Fibroblast of upper back skin (primary cell): ENCODE measurements around the gene NOP14.
A peak's percentile ranks its signal among the peaks of the same experiment; 100 is the strongest.
"Not testable (repeated sequence)": the region's sequence is repeated elsewhere in the genome, so short reads cannot be mapped to it uniquely, and the experiment has no call there.

Experiments used
- DNase-seq: peaks from one replicate; pipeline ENCODE4 v3.0.0-alpha.2; 2013

NOP14 gene

DNA sequence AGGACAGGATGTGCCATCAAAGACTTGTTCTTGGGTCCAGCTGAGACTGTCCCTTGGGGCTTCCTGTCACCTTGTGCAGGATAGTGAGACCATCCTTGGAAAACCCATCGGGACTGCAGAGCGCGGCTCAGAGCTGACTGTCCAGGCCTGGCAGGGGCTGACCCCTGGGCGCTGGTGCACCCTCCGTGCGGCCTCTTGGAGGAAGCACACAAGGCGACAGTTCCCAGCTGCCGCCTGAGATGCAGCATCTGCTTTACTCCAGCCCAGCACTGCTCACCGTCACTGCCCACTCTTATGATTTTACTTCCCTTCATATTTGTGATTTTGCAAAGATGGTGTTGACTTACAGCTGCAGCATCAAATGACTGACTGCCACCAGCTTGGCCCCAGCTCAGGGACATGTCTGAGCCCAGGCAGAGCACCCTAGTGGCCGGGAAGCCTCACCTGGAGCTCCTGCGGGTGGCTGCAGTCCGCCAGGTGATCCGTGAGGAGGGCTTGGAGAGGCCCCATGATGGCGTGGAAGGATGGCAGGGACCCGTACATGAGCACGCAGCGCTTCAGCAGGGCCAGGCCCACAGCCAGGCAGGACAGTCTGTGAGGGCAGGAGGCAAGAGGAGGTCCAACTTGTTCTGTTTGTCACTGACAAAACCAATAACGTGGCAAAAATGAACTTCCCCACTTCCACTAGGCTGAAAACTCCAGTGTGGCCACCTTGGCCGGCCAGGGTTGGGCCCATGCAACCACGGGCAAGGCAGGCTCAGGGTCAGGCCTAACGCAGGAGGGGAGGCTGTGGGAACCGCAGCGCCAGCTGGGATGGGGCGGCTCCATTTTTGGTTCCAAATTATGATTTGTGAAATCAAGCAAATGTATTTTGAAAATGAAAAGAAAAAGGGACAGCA is 21.8 kb downstream of the NOP14 start:
- DNase-seq, result no peak

DNA sequence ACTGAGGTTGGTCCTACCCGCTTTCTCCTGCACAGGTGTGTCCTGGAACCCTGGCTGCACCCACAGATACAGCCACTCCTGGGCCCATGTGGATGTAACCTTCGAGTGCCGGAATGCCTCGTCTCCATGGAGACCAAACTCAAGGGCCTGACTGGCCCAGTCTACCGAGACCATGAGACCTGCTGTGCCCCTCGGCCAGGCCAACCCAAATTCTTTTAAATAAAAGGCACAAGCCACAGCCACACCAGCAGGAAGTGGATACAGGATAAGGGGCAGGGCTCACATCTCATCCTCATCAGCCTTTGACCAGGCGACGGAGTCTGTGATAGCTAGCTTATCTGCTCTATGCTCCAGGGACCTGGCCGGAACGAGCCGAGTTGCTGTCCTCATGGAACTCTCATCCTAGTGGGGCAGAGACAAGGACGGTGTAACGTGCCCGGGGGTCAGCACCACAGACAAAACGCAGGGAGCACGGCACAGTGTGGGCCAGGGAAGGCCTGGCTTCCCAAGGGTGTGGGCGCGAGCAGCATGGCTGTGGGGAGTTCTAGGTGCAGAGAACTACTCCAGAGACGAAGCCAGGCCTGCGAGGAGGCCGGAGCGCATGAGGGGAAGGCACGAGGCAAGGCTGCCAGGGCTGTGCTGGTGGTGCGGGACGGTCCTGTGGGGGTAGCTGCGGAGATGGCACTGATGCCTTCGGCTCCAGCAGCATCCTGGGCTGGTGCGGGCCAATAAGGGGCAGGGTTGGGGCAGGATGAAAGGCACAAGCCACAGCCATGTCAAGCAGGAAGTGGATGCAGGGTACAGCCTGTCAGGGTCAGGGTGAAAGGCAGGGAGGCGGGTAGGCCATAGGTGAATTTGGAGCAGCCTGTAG is 22.7 kb downstream of the NOP14 start:
- no peak for DNase-seq

DNA sequence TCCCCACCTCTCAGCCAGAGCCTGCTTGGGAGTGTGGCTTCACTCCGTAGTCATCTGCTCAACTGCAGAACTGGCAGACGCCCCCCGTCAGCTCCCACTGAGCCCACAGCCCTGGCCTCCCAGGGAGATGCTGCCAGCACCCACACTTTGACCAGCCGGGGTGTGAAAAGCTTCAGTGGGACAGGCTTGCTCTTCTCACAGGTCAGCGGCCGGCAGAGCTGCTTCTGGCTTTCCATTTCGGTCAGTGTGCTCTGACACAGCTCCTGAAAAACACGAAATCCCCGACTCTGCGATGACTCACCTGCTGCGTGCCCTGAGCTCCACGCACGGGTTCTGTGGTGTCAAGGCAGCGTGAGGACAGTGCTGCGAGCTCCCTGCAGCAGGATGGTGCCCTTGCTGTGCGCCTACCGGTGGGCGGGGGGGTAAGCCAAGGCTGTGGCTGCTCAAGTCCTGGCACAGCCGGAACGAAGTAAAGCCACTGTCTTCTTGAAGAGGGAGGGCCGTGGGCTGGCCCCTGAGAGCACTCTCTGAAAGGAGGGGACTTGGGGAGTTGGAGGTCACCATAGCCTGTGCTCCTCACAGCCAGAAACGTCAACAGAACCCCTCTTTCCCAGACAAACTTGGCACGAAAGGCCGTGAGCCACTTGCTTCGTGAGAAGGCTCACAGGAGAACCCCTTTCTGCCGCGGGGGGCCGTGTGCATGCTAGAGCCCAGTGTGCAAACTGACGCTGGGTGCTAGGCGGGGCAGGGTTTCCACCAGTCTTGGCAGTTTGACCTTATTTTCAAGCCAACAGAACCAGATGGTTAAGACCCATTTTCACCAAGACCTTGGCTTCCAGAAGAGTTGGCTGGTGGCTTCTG is 23.6 kb downstream of the NOP14 start:
- DNase-seq, result no peak

DNA sequence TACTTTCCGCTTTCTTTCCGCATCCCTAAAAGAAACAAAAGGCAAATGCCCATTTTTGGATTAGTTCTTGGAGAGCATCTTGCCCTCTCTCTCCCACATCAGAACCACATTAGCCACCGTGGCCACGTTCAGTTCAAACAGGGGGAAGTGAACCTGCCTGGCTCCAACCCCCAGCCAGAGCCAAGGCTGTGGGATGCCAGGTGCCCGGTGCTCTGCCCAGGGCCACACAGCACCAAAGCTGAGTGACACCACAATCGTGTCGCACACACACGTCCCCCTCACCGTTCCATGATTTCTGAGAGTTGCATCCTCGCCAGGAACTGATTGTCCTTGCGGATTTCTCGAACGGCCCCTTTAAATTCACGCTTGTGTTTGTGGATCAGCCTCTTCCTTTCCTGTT is 24.3 kb downstream of the NOP14 start:
- no peak for DNase-seq

- not testable (repeated sequence) for DNase-seq
Observed at GRCh38 chr4:2938411-2938810, 24.8 kb downstream of the NOP14 start.

DNA sequence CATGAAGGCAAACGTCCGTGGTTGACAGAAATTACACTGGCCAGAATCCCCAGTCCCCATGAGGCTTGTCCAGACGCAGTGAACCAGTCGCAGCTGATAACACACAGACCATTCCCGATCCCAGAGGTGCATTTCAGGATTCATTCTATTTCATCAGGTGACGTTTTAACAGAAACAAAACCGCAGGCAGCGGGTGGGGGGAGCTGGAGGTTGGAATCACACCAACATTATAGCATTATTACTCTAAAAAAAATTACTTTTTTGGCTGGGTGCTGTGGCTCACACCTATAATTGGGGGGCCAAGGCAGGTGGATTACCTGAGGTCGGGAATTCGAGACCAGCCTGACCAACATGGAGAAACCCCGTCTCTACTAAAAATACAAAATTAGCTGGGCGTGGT is 25.2 kb downstream of the NOP14 start:
- DNase-seq, result no peak

- no peak for DNase-seq
Observed at GRCh38 chr4:2937146-2937857, 25.9 kb downstream of the NOP14 start.

- DNase-seq, result no peak
Observed at GRCh38 chr4:2936773-2937145, 26.4 kb downstream of the NOP14 start.

DNA sequence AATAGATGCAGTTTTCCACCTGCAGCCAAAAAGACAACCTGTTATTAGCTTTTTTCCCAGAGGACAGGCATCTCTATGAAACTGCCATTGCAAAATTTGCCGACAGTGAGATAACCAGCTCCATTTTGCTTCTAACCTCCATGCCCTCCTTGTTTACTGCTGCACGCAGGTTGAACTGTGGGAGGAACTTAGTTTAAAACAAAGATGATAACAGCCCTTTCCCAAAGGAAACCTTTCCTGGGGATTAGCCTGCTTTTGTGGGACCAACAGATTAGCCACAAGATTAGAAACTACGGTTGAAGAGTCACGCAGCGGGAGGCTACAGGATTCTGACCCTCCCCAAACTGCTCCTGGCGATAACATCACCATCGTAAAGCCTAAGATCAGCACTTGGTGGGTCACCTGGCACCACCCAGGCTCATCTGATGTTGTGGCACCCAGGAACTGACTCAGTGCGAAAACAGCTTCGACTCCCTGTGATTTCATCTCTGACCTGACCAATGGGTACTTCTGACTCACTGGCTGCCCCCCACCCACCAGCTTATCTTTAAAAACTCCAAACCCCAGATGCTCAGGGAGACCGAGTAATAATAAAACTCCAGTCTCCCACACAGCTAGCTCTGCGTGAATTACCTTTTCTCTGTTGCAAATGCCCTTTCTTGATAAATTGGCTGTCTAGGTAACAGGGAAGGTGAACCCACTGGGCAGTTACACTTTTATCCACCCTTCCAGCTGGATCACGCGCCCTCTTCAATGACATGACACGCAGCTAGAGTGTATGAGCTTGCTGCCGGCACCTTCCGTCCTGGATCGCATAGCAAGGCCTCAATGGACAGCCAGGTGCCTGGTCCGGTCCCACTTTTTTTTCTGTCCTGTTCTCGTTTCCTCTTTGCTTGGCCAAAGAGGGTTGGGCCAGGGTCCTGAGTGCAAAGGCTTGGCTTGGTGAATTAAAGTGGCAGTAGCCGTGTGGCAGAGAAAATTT is 27.2 kb downstream of the NOP14 start:
- no peak for DNase-seq

- DNase-seq, result peak; percentile 88
Observed at GRCh38 chr4:2934813-2935761, 28.1 kb downstream of the NOP14 start.

DNA sequence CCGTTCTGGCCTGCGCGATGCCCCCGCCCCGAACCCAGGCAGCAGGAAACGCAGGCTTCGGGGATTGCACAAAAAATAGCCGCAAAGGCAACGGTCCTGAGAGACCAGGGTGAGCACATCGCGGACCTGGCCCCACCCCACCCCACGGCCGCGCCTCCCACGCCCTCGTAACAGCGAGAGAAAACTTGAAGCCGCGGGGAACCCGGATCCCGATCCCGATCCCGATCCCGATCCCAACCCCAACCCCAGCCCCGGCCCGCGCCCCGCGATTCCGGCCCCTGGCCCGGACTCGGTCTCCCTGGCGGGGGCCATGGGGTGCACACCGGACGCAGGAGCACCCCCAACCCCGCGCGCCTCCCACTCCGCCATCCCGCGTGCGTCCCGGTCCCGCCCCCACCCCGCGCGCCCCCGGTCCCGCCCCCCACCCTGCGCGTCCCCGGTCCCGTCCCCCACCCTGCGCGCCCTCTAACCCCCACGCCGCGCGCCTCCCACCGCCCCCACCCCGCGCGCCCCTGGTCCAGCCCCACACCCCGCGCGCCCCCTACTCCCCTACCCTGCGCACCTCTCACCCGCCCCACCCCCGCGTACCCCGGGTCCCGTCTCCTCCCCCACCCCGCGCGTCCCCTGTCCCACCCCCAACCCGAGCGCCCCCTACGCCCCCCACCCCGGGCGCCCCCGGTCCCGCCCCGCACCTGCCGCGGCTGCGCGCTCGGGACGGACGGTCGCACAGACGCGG is 29.0 kb downstream of the NOP14 start:
- DNase-seq, result no peak

DNA sequence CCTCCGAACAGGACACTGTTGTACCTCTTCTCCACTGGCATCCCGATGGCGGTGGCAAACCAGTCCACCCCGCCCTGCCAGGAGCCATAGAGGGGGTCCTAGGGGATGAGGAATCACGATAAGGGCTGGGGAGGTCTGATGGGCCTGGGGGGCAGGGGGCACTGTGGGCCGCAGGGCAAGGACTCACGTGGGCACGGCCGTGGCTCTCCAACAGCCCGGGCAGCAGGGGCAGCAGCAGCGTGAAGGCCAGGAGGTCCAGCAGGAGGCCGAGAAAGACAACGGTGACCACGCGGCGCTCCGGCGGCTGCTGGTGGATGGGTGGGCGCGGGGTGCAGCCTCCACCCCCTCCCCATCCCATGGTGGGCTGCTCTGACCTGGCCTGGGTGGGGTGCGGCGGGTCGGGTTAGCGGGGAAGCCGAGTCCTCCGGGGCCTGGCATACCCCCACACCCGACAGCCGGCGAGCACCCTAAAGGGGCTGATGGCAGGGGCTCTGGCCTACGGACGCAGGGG is 29.6 kb downstream of the NOP14 start:
- DNase-seq, result no peak

DNA sequence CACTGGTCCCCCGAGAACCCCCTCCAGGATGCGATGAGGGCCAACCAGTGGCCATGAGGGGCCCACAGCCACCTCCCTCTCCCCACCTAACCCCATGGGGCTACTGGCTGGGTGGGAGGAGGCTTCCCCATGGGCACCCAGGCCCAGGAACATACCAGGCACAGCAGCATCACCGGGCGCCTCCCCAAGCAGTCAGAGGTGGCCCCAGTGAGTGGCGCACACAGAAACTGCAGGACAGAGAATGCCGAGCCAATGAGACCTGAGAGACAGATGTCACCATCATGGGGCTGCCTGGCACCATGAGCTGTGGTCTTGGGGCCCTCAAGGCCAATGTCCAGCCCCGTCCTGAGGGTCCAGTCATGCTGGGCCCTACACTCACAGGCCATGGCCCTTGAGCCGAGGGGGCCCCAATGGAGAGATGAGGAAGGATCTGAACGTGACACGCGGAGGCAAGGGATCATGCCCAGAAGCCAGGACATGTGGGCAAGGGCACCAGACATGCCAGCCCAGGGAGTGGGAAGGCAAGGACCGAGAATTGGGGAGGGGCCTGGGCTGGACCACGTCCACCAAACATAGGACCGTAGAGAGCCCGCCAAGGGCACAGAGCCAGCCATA is 30.1 kb downstream of the NOP14 start:
- no peak for DNase-seq

DNA sequence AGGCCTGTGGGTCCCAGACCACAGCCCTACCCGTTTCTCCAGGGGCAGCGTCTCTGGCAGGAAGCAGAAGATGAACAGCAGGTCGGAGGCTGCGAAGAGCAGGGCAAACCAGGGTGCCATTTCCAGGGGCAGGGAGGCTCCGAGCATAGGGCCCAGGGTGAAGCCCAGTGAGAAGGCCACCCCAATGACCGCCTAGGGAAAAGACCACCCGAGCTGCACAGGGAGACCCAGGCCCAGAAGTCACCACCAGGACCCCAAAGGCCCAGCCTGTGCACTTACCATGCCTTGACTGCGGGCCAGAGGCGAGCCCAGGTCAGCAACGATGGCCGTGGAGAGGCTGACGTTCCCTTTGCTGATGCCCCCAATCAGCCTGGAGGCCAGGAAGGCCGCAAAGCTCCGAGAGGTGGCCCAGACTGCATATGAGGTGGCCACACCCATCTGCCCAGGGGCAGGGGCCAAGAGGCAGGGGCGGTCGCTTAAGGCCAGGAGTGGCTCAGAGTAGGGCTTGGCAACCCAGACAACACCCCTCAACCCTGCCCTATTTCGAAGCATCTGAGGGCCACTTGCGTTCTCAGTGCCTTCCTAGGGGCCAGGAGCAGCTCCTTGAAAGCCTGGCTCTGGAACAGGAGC is 30.8 kb downstream of the NOP14 start:
- DNase-seq, result no peak

DNA sequence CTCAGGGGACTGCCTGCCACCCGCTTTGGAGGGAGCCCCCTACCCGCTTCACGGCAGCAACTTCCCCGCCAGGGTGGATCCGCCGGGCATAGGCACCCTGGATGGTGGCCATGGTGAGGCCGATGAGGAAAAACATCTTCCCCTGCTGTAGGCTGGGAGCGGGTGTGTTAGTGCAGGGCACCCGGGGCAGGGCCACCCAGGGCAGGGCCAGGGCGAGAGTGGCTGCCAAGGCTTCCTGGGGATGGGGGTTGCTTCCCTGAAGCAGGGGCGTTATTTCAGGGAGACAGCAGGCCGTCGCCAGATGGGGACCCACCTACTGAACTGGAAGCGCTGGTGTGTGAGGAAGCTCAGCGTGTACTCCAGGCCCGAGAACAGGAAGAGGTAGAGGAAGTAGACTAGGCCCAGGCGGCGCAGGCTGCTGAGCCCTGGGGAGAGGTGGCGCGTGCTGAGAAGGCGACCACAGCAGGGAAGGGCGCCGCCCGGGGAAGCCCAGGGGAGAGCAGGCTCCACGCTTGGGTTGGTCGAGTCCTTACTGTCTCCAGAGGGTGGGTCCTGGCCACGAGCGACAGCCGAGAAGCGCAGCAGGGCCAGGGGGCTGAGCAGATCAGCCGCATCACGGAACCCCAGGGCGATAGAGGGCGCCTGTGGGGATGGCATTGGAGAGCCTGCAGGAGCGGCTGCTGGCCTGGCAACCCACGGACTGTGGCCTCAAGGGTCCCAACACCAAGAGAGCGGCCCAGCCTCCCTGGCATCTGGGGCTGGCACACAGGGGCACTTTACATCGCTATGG is 31.5 kb downstream of the NOP14 start:
- no peak for DNase-seq

GRCh38 chr4:2930758-2931511 is 32.3 kb downstream of the NOP14 start:
- DNase-seq, result no peak
